HCT116 (cell line): ENCODE data around the gene ATP2A3.
"Not testable (repeated sequence)": the region's sequence is repeated elsewhere in the genome, so short reads cannot be mapped to it uniquely, and the experiment has no call there.

Experiments
- CBX3 ChIP-seq: IDR thresholded peaks from 2 replicates; pipeline ENCODE4 v1.6.1; 2012; ENCODE audit warnings: low read depth
- CTCF ChIP-seq, 3 experiments: fragments of 200-600 bp in 1 of 3; sonication (generic) in 1 of 3; IDR thresholded peaks in 2 of 3; conservative IDR thresholded peaks in 1 of 3; 2 replicates each; pipeline ENCODE4 v1.5.1; 2012 to 2017; ENCODE audit warnings: low read depth in 2 of 3, low read length in 2 of 3, antibody characterized with exemption in 1 of 3, borderline replicate concordance in 1 of 3, control low read depth in 1 of 3, mild to moderate bottlenecking in 1 of 3, mixed read lengths in 1 of 3, mixed run types in 1 of 3, moderate library complexity in 1 of 3; ENCODE audit not compliant: insufficient read depth in 1 of 3
- ELF1 ChIP-seq: IDR thresholded peaks from 2 replicates; pipeline ENCODE4 v1.6.1; 2012; ENCODE audit warnings: low read depth, borderline replicate concordance
- EZH2 ChIP-seq: fragments of 200-600 bp; sonication (generic); IDR thresholded peaks from 2 replicates; pipeline ENCODE4 v1.6.1; 2017; ENCODE audit warnings: antibody characterized with exemption, mixed run types
- EZH2phosphoT487 ChIP-seq: fragments of 200-600 bp; IDR thresholded peaks from 2 replicates; pipeline ENCODE4 v1.6.1; 2018; ENCODE audit warnings: antibody characterized with exemption, borderline replicate concordance
- POLR2A ChIP-seq: IDR thresholded peaks from 2 replicates; pipeline ENCODE4 v1.7.0; 2011; ENCODE audit warnings: borderline replicate concordance; ENCODE audit not compliant: insufficient read depth, insufficient read length; ENCODE audit errors: extremely low read depth
- POLR2AphosphoS5 ChIP-seq: IDR thresholded peaks from 2 replicates; pipeline ENCODE4 v1.6.1; 2011; ENCODE audit warnings: mild to moderate bottlenecking, low read depth, low read length, moderate library complexity
- SP1 ChIP-seq: IDR thresholded peaks from 2 replicates; pipeline ENCODE4 v1.6.1; 2012; ENCODE audit warnings: low read depth
- ZNF274 ChIP-seq: fragments of 200-500 bp; sonication (Bioruptor generic); IDR thresholded peaks from 2 replicates; pipeline ENCODE4 v1.6.1; 2014; ENCODE audit warnings: mild to moderate bottlenecking, low read depth, low read length, inconsistent platforms

GRCh38 chr17:3991699-3992098 is 27.5 kb upstream of the ATP2A3 start:
- not testable (repeated sequence) for TF ChIP-seq CTCF (IDR thresholded peaks at IDR 0.05 in 2 of 3, conservative IDR thresholded peaks at IDR 0.05 in 1 of 3; ENCODE audit: borderline replicate concordance in 1 of 3, insufficient read depth in 1 of 3, low read depth in 2 of 3, low read length in 2 of 3); POLR2AphosphoS5; EZH2; POLR2A; CBX3; ELF1; SP1; ZNF274; EZH2phosphoT487
